AG09309 (cell line): ENCODE results near the gene MED20.

Experiments
- DNase-seq: peaks from one replicate; pipeline ENCODE4 v3.0.0-alpha.2; 2010; ENCODE audit warnings: low read depth
- H3K4me3 ChIP-seq: 2 replicates; pipeline ENCODE4 v1.5.1; 2011; ENCODE audit warnings: mild to moderate bottlenecking, low read depth, low read length, moderate library complexity; ENCODE audit not compliant: control insufficient read depth
- TF ChIP-seq, protein P1 (sequence below): IDR thresholded peaks from 2 replicates; pipeline ENCODE4 v1.5.1; 2011; ENCODE audit warnings: mild to moderate bottlenecking, low read depth, low read length, inconsistent platforms; ENCODE audit not compliant: insufficient read depth, control insufficient read depth; ENCODE audit errors: missing control alignments

Gene MED20

DNA sequence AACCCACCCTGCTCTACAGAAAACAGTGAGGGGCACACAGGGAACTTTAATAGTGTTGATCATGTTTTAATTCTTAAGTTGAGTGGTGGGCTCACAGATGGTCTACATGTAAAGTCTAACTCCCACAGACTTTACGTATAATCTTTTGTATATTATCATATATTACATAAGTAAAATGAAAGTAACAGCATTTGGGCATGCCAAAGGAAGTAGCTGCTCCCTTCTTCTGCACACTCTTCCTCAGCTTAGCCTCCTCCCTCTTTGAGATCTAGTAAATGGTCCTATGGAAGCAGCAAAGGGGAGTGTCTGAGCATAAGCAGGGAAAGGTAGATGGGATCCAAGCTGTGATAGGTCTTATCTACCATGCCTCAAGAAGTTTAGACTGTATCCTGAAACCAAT lies 11.2 kb downstream of the MED20 start:
- no peak overlapping the region for H3K4me3 ChIP-seq
- DNase-seq = no peak
- TF ChIP-seq, protein P1, sequence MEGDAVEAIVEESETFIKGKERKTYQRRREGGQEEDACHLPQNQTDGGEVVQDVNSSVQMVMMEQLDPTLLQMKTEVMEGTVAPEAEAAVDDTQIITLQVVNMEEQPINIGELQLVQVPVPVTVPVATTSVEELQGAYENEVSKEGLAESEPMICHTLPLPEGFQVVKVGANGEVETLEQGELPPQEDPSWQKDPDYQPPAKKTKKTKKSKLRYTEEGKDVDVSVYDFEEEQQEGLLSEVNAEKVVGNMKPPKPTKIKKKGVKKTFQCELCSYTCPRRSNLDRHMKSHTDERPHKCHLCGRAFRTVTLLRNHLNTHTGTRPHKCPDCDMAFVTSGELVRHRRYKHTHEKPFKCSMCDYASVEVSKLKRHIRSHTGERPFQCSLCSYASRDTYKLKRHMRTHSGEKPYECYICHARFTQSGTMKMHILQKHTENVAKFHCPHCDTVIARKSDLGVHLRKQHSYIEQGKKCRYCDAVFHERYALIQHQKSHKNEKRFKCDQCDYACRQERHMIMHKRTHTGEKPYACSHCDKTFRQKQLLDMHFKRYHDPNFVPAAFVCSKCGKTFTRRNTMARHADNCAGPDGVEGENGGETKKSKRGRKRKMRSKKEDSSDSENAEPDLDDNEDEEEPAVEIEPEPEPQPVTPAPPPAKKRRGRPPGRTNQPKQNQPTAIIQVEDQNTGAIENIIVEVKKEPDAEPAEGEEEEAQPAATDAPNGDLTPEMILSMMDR = no peak

DNA sequence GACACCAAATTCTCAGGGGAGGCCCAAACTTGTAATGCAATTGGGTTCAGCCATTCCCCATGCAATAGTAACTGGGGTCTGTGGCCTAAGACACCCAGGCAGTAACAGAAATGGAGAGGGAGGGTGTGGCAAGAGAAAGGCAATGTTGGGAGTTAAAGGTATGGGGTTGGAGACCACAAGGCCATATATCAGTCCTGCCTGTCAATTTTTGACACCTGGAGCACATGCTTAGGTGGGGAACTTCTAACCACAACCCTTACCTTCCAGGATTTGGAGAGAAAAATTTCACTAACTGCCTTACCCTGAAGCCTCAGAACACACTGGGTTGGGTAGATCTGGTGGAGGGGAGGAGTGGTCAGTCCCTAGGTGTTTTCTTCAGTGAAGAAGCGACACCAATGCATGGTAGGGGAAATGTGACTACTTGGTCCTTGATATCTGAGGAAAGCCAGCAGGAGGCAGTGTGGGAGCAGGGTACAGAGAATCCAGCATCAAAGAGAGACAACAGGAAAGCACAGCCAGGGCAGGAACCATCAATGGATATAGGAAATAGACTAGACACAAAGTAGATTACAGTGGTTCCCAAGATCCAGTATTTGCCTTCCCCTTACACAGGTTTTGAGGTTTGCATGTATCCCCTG lies 18.9 kb downstream of the MED20 start:
- DNase-seq = no peak
- TF ChIP-seq, protein P1 = peak; percentile 36
- no peak overlapping the region for H3K4me3 ChIP-seq

DNA sequence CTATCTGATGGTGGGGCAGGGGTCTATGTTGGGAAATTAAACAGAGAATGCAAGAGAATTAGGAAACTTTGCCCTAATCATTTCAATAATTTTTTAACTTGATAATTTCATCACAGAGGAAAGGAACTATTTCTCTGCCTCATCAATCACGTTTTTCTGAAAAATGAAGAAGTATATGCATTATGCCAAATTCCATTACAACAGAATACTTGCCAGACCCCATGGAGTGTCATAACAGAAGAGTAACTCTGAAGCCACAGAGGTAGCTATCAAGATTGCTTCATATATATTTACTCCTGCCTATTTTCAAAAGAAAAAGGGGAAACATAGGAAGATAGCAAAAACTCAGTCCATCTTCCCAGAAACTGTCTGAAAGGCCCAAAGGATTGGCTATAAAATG lies 20.1 kb downstream of the MED20 start:
- DNase-seq = no peak
- H3K4me3 ChIP-seq = no peak overlapping the region
- TF ChIP-seq, protein P1 = no peak

DNA sequence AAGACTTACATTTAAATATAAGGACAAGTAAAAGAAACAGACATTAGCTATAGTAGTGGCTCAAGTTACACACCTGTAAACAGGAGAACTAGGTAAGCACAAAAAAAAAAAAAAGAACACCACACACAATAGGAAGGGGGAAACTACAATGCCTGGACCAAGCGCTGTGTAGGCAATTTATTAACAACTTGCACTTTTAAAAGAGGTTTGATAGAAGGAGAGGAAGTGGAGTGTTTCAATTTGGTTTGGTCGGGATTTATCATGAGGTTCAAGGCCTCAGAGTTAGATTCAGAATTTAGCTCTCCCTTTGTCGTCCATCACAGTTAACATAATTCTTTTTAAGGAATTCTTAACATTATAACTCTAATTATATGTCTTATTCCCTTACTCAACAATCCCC lies 24.7 kb downstream of the MED20 start:
- TF ChIP-seq, protein P1 = no peak
- no peak for DNase-seq
- no peak overlapping the region for H3K4me3 ChIP-seq

DNA sequence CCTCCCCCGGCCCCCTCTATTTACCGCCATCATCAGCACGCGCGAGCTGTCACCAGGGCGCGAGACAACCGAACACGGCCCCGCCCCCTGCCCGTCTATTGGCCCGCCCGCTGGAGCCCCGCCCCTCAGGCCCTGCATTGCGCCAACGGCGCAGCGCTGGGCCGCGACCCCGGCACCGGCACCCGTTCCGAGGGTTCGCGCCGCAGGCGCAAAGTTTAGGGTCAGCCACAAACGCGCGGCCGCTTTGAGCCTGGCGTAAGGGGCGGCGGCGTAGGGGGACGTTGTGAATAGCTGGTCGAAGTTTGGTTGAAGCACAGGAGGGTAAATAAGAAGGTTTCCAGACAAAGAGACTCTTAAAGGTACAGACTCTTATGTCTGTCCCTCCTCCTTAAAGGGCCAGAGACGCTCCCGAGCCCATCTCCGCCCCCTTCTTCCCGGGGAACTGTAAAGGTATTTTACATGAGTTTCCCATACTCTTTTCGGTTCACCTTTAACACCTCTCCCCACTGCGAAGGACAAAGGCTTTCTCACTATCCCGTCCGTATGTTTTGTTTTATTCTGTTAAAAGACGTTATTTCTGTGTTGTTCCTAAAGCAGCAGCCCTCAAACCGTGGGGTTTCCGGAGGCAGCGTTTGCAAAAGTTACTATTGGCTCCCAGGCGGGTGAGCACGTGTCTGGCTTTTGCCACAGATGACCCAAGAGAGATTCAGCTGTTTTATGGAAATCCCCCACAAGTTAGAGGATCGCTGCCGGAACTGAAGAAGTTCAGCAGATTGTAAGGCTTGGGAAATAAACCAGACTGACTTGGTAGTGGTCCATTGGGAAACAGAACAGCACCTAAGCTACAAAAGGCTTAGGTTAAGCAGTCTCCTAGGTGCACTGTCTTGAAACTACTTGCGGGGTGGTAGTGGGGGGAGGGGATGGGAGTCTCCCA lies 25.4 kb downstream of the MED20 start, which contains the start of gene USP49:
USP49 (minus strand) TSS at position 76 of the 934 bp plus-strand sequence. CDS start 88,392 bp downstream, outside the sequence.
- TF ChIP-seq, protein P1 = no peak
- H3K4me3 ChIP-seq = peak within 1 kb of the TSS; percentile 73
- DNase-seq = no peak

DNA sequence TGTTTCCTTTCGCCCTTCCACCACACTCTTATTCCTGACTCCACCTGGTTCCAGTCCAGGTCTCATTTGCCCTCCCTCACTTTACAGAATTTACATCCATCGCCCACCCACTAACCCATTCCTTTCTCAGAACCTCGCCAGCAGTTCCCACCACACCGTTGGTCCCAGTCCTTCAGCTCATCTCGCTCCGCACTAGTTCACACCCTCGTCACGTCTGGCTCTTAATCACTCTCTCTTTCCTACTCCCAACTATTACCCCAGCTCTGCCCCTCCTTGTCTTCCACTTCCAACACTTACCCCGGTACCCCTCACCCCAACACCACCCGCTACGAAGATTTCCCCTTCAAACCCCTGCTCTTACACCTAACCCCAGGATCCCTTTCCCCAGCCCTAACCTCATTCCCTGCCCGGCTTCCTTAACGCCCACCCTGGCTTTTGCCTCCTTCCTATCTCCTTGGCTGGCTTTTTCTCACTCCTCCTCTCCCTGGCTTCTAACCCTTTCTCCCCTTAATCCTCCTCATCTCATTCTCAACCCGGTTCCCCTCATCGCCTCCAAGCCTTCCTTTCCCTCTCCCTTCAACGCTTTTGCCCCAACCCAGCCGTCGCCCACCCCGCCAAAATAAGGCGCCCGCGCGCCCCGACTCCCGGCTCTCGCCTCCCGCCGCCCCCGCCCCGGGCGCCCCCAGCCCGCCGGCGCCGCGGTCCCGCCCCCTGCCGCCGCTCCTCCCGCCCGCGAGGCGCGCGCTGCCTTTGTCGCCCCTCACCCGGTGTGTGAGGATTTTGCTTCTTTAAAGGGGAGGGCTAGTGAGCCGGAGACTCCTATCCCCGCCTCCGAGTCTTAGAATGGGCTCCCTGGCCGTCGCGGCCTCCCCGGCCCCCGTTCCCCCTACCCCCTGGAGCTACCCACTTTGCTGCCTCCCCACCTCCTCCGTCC lies 26.3 kb downstream of the MED20 start:
- no peak for DNase-seq
- H3K4me3 ChIP-seq = peak overlapping the region; percentile 73
- TF ChIP-seq, protein P1 = no peak
